Thyroid gland (tissue), 4 donors: ENCODE data around the gene ENTHD1. TPM values are rescaled to one million over a fixed set of nuclear protein-coding genes. Genes with fewer than 3 reads are reported as not detected.

Experiments used
- DNase-seq, 2 donors: peaks; one replicate each; pipeline ENCODE4 v3.0.0-alpha.2; 2019
- H3K27ac ChIP-seq, 3 donors: fragments of 200-600 bp; sonication (generic); 1 replicate in 2 of 3; 2 replicates in 1 of 3; pipeline ENCODE4 v1.5.1; 2016 to 2019; ENCODE audit warnings: mild to moderate bottlenecking in 1 of 3, moderate library complexity in 1 of 3
- H3K27me3 ChIP-seq: fragments of 200-600 bp; sonication (generic); one replicate; pipeline ENCODE4 v1.5.1; 2019
- H3K36me3 ChIP-seq, 2 donors: fragments of 200-600 bp; sonication (generic); one replicate each; pipeline ENCODE4 v1.5.1; 2016 to 2019
- H3K4me1 ChIP-seq, 2 donors: fragments of 200-600 bp; sonication (generic); one replicate each; pipeline ENCODE4 v1.5.1; 2017 to 2019
- H3K4me3 ChIP-seq, 3 donors: fragments of 200-600 bp; sonication (generic); replicated peaks in 1 of 3; 1 replicate in 2 of 3; 2 replicates in 1 of 3; pipeline ENCODE4 v1.5.1; 2016; ENCODE audit warnings: mild to moderate bottlenecking in 1 of 3
- H3K9me3 ChIP-seq: fragments of 200-600 bp; sonication (generic); one replicate; pipeline ENCODE4 v1.5.1; 2017
- CTCF ChIP-seq, 6 experiments: fragments of 200-600 bp in 3 of 6; fragments of 450-650 bp in 3 of 6; sonication (generic) in 3 of 6; IDR thresholded peaks; one replicate each; pipeline ENCODE4 v1.5.1; 2016 to 2019; ENCODE audit warnings: antibody characterized with exemption in 6 of 6, mild to moderate bottlenecking in 2 of 6, inconsistent platforms in 1 of 6, moderate library complexity in 1 of 6
- POLR2A ChIP-seq, 2 donors: fragments of 450-650 bp; IDR thresholded peaks; one replicate each; pipeline ENCODE4 v1.6.1; 2017; ENCODE audit warnings: antibody characterized with exemption in 2 of 2, mild to moderate bottlenecking in 2 of 2, moderate library complexity in 1 of 2
- WGBS, 2 donors: methylation state at CpG; one replicate each; pipeline ENCODE4 v1.1.5; 2017; 5-methylcytosine and 5-hydroxymethylcytosine counted together
- intact Hi-C: fragments of 100-400 bp; cut with DNase I; formaldehyde crosslinking; loops from one replicate; pipeline ENCODE4 v1.15.1; 2023
- total RNA-seq, 4 donors: library from RNA; depleted of rRNA; stranded (reverse); fragments of >200 nt; gene quantifications; one replicate each; pipeline ENCODE4 v1.2.3, GENCODE V29; 2016

Gene ENTHD1
- total RNA-seq, 4 donors from 2014 or later, result 1.3 TPM; not detected in 3

GRCh38 chr22:39725351-39726035, 168.1 kb downstream of the ENTHD1 start:
- H3K4me3 ChIP-seq, result no peak overlapping the region
- TF ChIP-seq POLR2A (IDR thresholded peaks at IDR 0.05), result no peak
- no peak for TF ChIP-seq CTCF (IDR thresholded peaks at IDR 0.05)
- H3K36me3 ChIP-seq, result no peaks in the 10 kb centered on the region
- intact Hi-C loops, result no loop called here
- DNase-seq, result peak; percentile 66 to 80
- H3K27me3 ChIP-seq, result no peaks in the 10 kb centered on the region
- H3K27ac ChIP-seq, result no peak overlapping the region
- H3K9me3 ChIP-seq, result no peaks in the 10 kb centered on the region
- WGBS, 2 donors, result 53% methylated on average over 7 to 8 of the region's 9 CpGs
- peaks cover 0 to 7% of the 10 kb centered on the region in 2 donors for H3K4me1 ChIP-seq

- Histone ChIP-seq H3K27ac (no peak overlapping the region), H3K4me1 (peaks cover 0 to 7% of the 10 kb centered on the region in 2 donors), H3K9me3 (no peaks in the 10 kb centered on the region), H3K4me3 (no peak overlapping the region), H3K27me3 (no peaks in the 10 kb centered on the region), H3K36me3 (no peaks in the 10 kb centered on the region)
- 87 to 91% methylated on average over 9 of the region's 9 CpGs for WGBS, 2 donors
- DNase-seq, result no peak
- no peak for TF ChIP-seq POLR2A (IDR thresholded peaks at IDR 0.05)
- TF ChIP-seq CTCF (IDR thresholded peaks at IDR 0.05), result no peak
- intact Hi-C loops, result no loop called here
Measured at GRCh38 chr22:39724857-39725256, 168.7 kb downstream of the ENTHD1 start.

GRCh38 chr22:39724390-39724789, 169.2 kb downstream of the ENTHD1 start:
- intact Hi-C loops, result no loop called here
- 86 to 94% methylated on average over 4 of the region's 4 CpGs for WGBS, 2 donors
- H3K9me3 ChIP-seq, result no peaks in the 10 kb centered on the region
- no peaks in the 10 kb centered on the region for H3K27me3 ChIP-seq
- DNase-seq, result no peak
- peaks cover 0 to 7% of the 10 kb centered on the region in 2 donors for H3K4me1 ChIP-seq
- no peaks in the 10 kb centered on the region for H3K36me3 ChIP-seq
- no peak overlapping the region for H3K4me3 ChIP-seq
- TF ChIP-seq POLR2A (IDR thresholded peaks at IDR 0.05) (no peak), CTCF (IDR thresholded peaks at IDR 0.05) (no peak)
- no peak overlapping the region for H3K27ac ChIP-seq

GRCh38 chr22:39723899-39724351, 169.6 kb downstream of the ENTHD1 start:
- DNase-seq, result no peak
- no peaks in the 10 kb centered on the region for H3K27me3 ChIP-seq
- peaks cover 0 to 7% of the 10 kb centered on the region in 2 donors for H3K4me1 ChIP-seq
- 74 to 85% methylated on average over 3 of the region's 3 CpGs for WGBS, 2 donors
- H3K36me3 ChIP-seq, result no peaks in the 10 kb centered on the region
- no peaks in the 10 kb centered on the region for H3K9me3 ChIP-seq
- H3K27ac ChIP-seq, result no peak overlapping the region
- H3K4me3 ChIP-seq, result no peak overlapping the region
- intact Hi-C loops, result no loop called here
- TF ChIP-seq POLR2A (IDR thresholded peaks at IDR 0.05) (no peak), CTCF (IDR thresholded peaks at IDR 0.05) (no peak)

- Histone ChIP-seq H3K27ac (no peak overlapping the region), H3K36me3 (no peaks in the 10 kb centered on the region), H3K9me3 (no peaks in the 10 kb centered on the region), H3K4me3 (no peak overlapping the region), H3K4me1 (peaks cover 0 to 7% of the 10 kb centered on the region in 2 donors), H3K27me3 (no peaks in the 10 kb centered on the region)
- TF ChIP-seq CTCF (IDR thresholded peaks at IDR 0.05) (no peak), POLR2A (IDR thresholded peaks at IDR 0.05) (no peak)
- no peak for DNase-seq
- intact Hi-C loops, result no loop called here
- WGBS, 2 donors, result 90 to 96% methylated on average over 8 to 10 of the region's 10 CpGs
Measured at GRCh38 chr22:39723463-39723862, 170.1 kb downstream of the ENTHD1 start.
